LNCAP (cell line): Measurements from ENCODE around the gene MARCHF3.

ENCODE experiments used
- CTCF ChIP-seq: fragments of 450-650 bp; IDR thresholded peaks from 2 replicates; pipeline ENCODE4 v1.5.1; 2017; ENCODE audit warnings: mild to moderate bottlenecking

MARCHF3 gene

GRCh38 chr5:127013407-127013806 lies 17.0 kb downstream of the MARCHF3 start:
- no peak for TF ChIP-seq CTCF

- TF ChIP-seq CTCF, result no peak
These were observed 17.4 kb downstream of the MARCHF3 start for GRCh38 chr5:127012916-127013315.

GRCh38 chr5:127011961-127012644 lies 18.3 kb downstream of the MARCHF3 start:
- TF ChIP-seq CTCF, result no peak

GRCh38 chr5:127011153-127011552 lies 19.2 kb downstream of the MARCHF3 start:
- TF ChIP-seq CTCF, result no peak

- TF ChIP-seq CTCF, result no peak
These were observed 20.0 kb downstream of the MARCHF3 start for GRCh38 chr5:127010362-127010761.

- TF ChIP-seq CTCF, result no peak
These were observed 20.6 kb downstream of the MARCHF3 start for GRCh38 chr5:127009784-127010183.

GRCh38 chr5:127008300-127008975 lies 21.9 kb downstream of the MARCHF3 start:
- TF ChIP-seq CTCF, result no peak
